ENCODE data around the gene TBC1D12. TPM values are rescaled to one million over a fixed set of nuclear protein-coding genes. Genes with fewer than 3 reads are reported as not detected.
"Not testable (repeated sequence)": the region's sequence is repeated elsewhere in the genome, so short reads cannot be mapped to it uniquely, and the experiment has no call there.

TBC1D12 gene
- total RNA-seq, 1 donor from 2014 or later = 28.4 TPM

DNA sequence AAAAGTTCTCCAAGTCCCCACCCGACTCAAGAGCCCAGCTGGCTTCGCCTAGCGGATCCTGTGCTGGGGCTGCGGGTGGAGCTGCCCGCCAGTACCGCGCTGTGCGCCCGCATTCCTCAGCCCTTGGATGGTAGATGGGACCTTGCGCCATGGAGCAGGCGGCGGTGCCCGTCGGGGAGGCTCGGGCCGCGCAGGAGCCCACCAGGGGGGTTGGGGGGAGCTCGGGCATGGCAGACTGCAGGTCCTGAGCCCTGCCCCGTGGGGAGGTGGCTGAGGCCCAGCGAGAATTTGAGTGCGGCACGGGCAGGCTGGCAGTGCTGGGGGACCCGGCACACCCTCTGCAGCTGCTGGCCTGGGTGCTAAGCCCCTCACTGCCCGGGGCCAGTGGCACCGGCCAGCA lies 57.0 kb downstream of the TBC1D12 start:
- DNase-seq = no peak

DNA sequence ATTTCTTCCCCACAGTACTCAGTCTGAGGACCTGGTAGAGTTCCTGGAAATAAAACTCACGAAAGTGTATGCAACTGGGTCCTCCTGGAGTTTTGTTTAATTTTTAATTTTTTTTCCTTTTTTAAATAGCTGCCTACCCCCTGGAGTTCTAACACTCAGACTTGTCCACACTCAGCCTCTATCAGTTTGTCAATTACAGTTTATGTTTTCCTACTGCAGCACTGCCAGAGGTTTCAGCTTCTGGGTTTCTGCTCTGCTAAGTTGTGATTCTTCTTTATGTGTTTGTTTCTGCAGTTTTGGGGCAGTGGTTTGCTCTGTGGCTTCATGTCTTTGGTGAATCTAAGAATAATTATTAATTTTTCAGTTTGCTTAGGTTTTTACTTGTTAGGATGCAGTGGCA lies 59.2 kb downstream of the TBC1D12 start:
- DNase-seq = no peak

DNA sequence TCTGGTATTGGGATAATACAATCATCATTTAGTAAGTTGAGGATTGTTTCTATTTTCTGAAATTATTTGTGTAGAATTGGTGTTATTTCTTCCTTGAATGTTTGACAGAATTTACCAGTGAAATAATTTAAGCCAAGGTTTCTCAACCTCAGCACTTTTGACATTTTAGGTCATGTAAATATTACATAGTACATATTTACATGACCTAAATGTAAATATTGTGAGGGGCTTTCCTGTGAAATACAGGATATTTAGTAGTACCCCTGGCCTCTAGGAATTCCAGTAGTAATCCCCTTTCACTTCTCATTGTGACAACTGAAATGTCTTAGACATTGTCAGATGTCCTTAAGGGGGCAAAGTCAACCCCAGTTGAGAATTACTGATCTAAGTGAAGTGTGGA lies 59.8 kb downstream of the TBC1D12 start:
- DNase-seq = no peak

DNA sequence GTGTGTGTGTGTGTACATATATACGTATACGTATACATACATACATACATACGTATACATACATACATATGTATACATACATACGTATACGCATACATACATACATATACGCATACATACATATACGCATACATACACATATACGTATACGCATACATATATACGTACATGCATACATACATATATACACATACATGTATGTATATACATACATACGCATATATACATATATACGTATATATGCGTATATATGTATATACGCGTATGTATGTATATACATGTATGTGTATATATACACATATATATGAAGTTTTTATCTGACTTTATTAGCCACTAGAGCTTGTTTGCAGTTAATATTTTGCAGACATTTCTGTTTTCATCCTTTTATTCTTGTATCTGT lies 63.3 kb downstream of the TBC1D12 start:
- no peak for DNase-seq

DNA sequence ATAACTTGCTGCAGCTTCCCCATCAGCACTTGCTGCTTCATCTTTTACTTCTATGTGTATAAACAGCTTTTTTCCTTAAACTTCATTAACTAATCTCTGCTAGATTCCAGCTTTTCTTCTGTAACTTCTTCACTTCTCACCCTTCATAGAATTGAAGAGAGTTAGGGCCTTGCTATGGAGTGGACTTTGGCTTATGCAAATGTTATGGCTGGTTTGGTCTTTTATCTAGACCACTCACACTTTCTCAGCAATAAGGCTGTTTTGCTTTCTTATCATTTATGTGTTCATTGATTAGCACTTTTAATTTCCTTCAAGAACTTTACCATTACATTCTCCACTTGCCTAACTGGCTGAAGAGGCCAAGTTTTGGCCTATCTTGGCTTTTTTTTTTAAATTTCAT lies 79.1 kb downstream of the TBC1D12 start:
- no peak for DNase-seq

DNA sequence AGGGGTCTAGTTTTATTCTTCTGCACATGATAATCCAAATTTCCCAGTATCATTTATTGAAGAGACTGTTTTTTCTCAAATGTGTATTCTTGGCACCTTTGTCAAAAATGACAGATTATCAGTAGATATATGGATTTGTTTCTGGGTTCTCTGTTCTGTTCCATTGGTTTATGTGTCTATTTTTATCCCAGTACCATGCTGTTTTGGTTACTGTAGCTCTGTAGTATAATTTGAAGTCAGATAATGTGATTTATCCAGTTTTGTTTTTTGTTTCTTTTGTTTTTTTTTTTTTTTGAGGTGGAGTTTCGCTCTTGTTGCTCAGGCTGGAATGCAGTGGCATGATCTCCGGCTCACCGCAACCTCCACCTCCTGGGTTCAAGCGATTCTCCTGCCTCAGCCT lies 81.6 kb downstream of the TBC1D12 start:
- no peak for DNase-seq

DNA sequence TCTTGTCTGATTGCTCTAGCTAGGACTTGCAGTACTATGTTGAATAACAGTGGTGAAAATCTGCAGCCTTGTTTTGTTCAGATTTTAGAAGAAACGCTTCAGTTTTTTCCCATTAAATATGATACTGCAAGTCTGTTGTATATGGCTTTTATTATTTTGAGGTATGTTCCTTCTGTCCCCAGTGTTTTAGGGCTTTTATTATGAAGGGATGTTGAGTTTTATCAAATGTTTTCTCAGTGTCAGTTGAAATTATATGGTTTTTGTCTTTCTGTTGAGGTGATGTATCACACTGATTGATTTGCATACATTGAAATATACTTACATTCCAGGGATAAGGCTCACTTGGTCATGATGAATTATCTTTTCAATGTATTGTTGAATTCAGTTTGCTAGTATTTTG lies 82.8 kb downstream of the TBC1D12 start:
- DNase-seq = no peak

DNA sequence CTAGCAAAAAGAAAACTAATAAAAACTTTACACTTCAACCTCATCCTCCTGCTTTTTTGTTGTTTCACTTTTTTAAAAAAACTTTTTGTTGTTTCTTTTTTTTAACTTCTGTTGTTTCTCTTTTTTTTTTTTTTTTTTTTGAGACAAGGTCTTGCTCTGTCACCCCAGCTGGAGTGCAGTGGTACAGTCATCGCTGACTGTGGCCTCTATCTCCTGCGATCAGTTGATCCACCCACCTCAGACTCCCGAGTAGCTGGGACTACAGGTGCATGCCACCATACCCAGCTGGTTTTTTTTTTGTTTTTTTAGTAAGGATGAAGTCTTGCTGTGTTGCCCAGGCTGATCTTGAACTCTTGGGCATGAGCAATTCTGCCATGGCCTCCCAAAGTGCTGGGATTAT lies 85.2 kb downstream of the TBC1D12 start:
- no peak for DNase-seq

DNA sequence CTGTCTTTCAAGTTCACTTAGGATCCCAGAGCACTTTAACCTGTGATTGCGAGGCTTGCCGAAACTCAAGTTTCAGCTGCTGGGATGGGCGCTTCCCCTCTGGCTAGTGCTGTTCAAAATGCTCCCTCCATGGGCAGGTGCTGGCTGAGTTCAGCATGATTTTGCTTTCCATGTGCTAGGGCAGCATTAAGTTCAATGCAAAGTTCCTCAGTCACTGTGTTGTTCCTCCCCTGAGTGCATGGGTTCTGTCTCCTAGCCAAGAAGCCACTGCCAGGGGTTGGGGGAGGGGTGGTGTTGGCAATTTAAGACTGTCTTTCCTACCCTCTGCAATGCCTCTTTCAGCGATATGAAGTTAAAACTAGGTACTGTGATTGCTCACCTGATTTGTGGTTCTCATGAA lies 86.8 kb downstream of the TBC1D12 start:
- DNase-seq = no peak

DNA sequence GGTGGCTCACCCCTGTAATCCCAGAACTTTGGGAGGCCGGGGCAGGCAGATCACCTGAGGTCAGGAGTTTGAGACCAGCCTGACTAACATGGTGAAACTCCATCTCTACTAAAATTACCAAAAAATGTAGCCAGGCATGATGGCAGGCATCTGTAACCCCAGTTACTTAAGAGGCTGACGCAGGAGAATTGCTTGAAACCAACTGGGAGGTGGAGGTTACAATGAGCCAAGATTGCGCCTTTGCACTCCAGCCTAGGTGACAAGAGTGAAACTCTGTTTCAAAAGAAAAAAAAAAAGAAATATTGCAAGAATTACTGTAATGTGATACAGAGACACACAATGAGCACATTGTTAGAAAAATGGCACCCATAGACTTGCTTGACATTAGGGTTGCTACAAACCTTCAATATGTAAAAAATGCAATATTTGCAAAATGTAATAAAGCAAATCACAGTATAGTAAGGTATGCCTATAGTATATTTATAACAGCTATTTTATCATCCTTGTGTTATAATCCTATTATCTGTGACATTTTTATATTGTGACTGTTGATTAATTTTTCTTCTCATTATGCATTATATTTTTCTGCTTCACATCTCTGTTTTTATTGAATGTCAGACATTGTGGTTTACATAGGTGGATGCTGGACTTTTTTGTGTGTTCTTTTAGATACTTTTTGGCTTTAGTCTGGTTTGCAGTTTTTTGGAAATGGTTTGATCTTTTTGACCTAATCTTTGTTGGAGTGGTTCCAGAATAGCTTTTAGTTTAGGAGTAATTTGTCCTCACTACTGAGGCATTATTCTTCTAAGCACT lies 87.8 kb downstream of the TBC1D12 start:
- DNase-seq = no peak

DNA sequence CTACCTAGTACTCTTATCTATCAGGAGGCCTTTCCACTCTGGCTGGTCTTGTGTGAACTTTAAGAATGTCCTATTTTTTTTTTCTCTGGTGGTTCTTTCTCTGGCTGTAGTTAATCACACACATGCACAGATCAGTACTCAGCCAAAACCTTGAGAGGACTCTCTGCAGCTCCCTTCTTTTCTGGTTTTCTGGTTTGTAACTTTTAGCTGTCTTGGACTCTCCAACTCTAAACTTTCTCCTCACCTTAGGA lies 88.4 kb downstream of the TBC1D12 start:
- DNase-seq = no peak

DNA sequence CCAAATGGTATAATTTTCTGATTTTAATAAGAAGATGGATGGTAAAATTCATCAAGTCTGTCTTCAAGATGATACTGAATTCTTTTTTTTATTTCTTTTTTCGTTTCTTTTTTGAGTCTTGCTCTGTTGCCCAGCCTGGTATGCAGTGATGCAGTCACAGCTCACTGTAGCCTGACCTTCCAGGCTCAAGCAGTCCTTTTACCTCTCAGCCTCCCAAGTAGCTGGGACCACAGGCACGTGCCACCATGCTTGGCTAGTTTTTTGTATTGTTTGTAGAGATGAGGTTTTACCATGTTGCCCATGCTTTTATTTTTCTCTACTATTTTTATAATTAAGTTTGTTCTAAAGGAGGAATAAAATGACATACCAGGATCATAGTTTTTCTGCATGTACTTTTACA lies 91.1 kb downstream of the TBC1D12 start:
- no peak for DNase-seq

DNA sequence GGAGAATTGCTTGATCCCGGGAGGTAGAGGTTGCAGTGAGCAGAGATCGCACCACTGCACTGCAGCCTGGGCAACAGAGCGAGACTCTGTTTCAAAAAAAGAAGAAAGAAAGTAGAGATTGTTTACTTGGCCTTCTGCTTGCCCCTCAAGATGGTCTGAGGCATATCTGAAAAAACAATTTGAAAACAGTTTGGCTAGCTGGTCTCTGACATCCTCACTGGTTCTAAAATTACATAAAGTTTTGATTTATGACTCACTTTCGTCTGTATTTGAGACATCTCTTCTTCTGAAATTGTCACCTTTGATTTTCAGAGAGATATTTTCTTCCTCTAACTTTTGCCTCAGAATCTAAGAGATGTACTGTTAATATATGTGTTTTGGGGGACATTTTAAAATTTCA lies 93.7 kb downstream of the TBC1D12 start:
- no peak for DNase-seq

DNA sequence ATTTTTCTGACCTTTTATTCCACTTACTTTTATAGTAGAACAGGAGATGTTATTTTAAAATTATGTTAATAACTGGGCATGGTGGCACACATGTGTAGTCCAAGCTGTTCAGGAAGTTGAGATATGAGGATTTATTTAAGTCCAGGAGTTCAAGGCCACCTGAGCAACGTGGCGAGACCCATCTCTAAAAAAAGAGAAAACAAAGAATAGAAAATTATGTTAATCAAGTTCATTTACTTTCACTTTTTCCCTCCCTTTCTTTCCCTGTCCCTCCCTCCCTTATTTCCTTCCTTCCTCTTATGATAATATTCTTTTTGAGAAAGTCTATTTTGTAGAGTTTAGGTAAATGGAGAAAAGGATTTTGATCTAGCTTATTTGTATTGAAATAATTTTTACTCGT lies 94.3 kb downstream of the TBC1D12 start:
- no peak for DNase-seq

DNA sequence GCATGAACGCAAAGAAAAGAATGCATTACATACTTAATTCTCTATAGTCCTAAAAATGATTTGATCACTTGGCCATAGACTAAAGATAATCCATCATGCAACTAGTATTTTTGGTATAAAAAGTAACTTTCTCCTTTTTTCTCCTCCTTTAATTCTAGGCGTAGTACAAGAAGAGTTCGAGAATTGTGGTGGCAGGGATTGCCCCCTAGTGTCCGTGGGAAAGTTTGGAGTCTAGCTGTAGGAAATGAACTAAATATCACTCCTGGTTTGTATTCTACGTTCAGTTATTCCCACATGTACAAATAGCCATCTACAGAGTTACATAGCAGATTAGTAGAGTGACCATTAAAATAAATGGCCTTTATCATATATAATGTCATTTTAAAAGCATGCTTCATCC lies 97.7 kb downstream of the TBC1D12 start:
- peak; percentile 16 for DNase-seq

DNA sequence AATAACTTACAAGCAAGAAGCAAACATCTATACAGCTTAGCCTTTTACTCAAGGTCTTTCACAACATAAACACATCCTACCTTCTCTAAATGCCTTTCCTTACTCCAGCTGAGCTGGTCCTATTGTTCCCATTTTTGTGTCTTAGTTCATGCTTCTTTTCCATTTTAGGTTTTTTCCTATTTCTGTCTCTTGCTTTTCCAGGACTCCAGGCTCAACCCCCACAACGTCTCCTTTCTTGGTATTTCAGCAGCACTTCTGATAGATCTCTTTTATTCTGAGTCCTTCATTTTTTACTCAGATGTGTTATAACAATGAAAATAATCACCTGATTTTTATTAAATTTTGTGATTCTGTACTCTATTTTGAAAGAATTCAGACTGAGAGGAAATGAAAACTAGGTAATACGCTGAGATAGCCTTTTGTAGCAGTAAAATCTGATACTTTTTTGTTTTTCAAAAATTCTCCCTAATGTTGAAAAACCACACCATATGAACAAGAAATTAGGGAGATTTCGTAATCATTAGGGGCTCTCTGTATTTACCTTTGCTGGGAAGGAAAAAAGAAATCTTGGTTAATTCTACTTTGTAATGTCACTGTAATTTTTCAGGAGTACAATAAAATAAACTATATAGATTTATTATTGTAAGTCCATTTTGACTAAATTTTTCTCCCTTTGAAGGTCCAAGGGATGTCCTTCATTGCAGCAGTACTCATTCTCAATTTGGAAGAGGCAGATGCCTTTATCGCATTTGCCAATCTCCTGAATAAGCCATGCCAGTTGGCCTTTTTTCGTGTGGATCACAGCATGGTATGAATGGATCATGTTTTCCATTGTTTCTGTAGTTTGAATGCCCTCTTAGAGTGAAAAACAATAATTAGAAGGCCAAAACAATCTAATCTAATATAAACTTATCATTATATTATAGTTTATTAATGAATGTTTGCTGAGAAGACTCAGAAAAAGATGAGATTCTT lies 119.2 kb downstream of the TBC1D12 start:
- DNase-seq = no peak

DNA sequence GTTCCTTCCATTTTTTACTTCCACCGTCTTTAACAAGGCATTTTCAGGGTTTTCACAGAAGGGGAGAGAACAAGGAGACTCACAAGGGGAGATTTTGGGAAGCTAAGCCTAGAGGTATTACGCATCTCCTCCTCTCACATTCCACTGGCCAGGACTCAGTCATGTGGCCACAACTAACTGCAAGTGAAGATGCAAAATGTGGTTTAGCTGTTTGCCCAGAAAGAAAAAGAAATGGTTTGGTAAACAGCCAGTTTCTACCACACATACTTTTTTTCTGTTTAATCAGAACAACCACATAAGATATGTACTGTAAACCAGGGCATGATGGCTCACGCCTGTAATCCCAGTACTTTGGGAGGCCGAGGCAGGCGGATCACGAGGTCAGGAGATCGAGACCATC lies 121.8 kb downstream of the TBC1D12 start:
- DNase-seq = no peak

DNA sequence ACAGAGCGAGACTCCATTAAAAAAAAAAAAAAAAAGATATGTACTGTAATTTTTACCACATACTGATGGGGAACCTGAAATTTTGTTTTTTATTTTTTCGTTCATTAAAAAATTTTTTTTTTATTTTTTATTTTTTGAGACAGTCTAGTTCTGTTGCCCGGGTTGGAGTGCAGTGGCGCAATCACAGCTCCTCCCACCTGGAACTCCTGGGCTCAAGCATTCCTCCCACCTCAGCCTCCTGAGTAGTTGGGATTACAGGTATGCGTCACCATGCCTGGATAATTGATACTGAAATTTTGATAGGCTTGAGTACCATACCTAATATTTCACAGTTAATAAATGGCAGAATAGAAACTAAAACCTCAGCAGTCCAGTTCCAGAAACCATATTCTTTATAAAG lies 122.4 kb downstream of the TBC1D12 start:
- DNase-seq = no peak

DNA sequence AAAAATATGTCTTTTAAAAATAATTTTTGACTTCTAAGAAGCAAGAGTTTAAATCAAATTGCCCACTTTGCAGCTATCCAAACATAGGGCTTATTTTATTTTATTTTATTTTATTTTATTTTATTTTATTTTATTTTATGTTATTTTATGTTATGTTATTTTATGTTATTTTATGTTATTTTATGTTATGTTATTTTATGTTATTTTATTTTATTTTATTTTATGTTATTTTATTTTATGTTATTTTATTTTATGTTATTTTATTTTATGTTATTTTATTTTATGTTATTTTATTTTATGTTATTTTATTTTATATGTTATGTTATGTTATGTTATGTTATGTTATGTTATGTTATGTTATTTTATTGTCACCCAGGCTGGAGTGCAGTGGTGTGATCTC lies 129.2 kb downstream of the TBC1D12 start:
- not testable (repeated sequence) for DNase-seq

DNA sequence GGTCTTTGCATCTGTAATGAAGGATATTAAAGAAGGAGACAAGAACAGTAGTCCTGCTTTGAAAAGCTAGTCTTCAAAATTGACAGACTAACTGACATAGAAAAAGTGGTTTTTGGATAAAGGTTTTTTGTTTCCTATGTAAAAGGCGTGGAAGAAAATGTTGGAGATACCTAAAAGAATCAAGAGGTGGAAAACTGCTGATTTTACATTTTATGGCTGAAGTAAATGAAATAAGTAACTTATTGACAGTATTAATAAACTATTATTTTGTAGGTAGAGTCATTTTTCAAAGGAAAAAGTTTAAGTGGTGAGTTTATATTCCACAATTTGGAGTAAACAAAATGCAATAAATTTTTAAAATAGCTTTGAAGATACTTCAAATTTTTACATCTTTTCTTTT lies 130.7 kb downstream of the TBC1D12 start:
- DNase-seq = no peak

DNA sequence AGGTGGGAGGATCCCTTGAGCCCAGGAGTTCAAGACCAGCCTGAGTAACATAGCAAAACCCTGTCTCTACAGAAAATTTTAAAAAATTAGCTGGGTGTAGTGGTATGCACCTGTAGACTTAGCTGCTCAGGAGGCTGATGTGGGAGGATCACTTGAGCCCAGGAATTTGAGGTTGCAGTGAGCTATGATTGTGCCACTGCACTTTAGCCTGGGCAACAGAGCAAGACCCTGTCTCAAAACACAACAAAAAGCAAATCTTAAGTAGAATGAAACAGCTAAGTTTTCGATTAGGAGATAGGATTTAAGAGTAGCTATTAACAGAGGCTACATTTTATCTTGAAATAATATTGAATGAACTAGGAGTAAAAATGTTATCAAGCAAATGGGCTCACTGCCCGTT lies 139.9 kb downstream of the TBC1D12 start:
- DNase-seq = not testable (repeated sequence)

DNA sequence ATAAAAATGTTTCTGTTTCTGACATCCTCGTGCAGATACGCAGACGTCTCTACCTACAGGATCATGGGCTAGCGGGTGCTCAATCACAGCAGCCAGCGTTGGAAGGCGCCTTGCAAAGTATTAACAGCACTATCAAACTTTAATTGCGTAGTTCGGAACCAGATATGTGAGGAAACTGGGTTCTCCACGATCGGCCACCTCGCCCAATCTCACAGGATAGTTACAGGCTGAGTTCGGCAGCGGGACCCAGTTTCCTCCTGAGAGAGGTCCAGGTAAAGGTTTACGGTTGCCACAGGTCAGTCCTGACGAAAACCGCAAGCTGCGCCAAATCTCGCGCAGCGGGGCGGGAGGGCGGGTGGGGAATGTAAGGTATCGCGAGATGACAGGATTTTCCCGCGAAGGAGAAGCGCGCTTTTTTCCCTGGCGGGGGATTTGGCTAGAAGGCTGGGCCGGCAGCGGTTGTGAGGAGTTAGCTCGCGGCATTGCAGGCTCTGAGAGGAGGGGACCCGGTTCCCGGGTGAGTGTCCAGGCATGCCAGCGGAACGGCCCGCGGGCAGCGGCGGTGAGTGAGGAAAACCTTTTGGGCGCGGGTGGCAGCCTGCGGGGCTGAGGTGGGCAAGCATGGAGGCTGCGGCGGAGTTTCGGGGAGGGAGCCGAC lies 143.2 kb downstream of the TBC1D12 start, which contains the start of gene HELLS:
Gene HELLS, plus strand, starts transcription at position 398 of the 658 bp plus-strand sequence. Its CDS starts 134 bp downstream, at position 532.
- peak; percentile 92 for DNase-seq

Measured in dermis blood vessel endothelial cell (primary cell).